Nephron (organoid): Measurements from ENCODE around the gene SETD2.
"Not testable (repeated sequence)": the region's sequence is repeated elsewhere in the genome, so short reads cannot be mapped to it uniquely, and the experiment has no call there.

ENCODE experiments used
- H3K27ac Mint-ChIP-seq, 3 experiments: 2 replicates each; pipeline ENCODE4 v1.8.0; 2020; ENCODE audit warnings: mixed read lengths in 3 of 3, mild to moderate bottlenecking in 2 of 3, moderate library complexity in 1 of 3
- H3K27me3 Mint-ChIP-seq: 2 replicates; pipeline ENCODE4 v1.8.0; 2021; ENCODE audit warnings: low read depth, mild to moderate bottlenecking, moderate library complexity, mixed read lengths
- H3K36me3 Mint-ChIP-seq: 2 replicates; pipeline ENCODE4 v1.8.0; 2020; ENCODE audit warnings: low read depth, mixed read lengths
- H3K4me1 Mint-ChIP-seq: 2 replicates; pipeline ENCODE4 v1.8.0; 2020; ENCODE audit warnings: mixed read lengths
- H3K4me3 Mint-ChIP-seq, 3 experiments: 2 replicates each; pipeline ENCODE4 v1.8.0; 2020; ENCODE audit warnings: mild to moderate bottlenecking in 3 of 3, mixed read lengths in 3 of 3, moderate library complexity in 2 of 3
- H3K9me3 Mint-ChIP-seq: 2 replicates; pipeline ENCODE4 v1.8.0; 2020; ENCODE audit warnings: mixed read lengths
- TF ChIP-seq, protein P1 (sequence below), 3 experiments: fragments of 200-600 bp; sonication (generic); IDR thresholded peaks; one replicate each; pipeline ENCODE4 v1.5.0; 2021; ENCODE audit warnings: antibody characterized with exemption in 3 of 3; ENCODE audit not compliant: unreplicated experiment in 3 of 3

The SETD2 gene

DNA sequence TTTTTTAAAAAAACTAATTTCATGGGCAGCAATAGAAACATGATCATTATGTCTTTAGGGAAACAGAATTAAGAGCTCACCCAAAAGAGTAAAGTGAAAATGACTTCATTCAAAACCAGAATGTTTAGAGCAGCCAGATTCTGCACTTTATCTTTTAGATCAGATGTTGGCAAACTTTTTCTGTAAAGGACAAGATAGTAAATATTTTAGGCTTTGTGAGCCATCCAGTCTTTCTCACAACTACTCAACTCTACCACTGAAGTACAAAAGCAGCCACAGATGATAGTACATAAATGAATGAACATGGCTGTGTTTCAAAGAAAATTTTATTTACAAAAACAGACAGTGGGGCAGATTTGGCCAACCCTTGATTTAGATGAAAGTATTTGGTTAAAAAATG is 84.5 kb downstream of the SETD2 start:
- no peaks in the 10 kb centered on the region for H3K9me3 Mint-ChIP-seq
- TF ChIP-seq, protein P1, sequence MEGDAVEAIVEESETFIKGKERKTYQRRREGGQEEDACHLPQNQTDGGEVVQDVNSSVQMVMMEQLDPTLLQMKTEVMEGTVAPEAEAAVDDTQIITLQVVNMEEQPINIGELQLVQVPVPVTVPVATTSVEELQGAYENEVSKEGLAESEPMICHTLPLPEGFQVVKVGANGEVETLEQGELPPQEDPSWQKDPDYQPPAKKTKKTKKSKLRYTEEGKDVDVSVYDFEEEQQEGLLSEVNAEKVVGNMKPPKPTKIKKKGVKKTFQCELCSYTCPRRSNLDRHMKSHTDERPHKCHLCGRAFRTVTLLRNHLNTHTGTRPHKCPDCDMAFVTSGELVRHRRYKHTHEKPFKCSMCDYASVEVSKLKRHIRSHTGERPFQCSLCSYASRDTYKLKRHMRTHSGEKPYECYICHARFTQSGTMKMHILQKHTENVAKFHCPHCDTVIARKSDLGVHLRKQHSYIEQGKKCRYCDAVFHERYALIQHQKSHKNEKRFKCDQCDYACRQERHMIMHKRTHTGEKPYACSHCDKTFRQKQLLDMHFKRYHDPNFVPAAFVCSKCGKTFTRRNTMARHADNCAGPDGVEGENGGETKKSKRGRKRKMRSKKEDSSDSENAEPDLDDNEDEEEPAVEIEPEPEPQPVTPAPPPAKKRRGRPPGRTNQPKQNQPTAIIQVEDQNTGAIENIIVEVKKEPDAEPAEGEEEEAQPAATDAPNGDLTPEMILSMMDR (IDR thresholded peaks at IDR 0.05; ENCODE audit: unreplicated experiment in 3 of 3), result no peak

DNA sequence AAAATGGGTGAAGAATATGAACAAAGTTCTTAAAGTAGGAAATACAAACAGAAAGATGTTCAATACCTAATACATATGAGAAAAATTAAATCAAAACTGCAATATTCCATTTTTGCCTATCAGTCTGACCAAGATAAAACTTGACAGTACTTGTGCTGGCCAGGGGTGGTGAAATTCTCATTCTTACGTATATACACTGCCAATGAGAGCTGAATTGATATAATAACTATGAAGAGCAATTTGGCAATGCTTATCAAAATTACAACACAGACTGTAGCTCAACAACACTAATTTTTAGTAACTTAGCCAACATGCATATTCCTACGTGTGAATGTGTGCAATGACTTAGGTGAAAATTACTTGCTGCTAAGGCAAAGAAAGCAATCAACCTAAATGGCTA is 90.2 kb downstream of the SETD2 start:
- H3K4me1 Mint-ChIP-seq, result no peaks in the 10 kb centered on the region
- no peak overlapping the region for H3K4me3 Mint-ChIP-seq
- TF ChIP-seq, protein P1 (IDR thresholded peaks at IDR 0.05; ENCODE audit: unreplicated experiment in 3 of 3), result no peak
- peaks cover 47% of the 10 kb centered on the region for H3K36me3 Mint-ChIP-seq
- H3K27ac Mint-ChIP-seq, result no peak overlapping the region
- H3K9me3 Mint-ChIP-seq, result no peaks in the 10 kb centered on the region
- H3K27me3 Mint-ChIP-seq, result no peaks in the 10 kb centered on the region

More for the DNA sequence above, 84.5 kb downstream of the SETD2 start:
- no peak overlapping the region for H3K4me3 Mint-ChIP-seq
- no peaks in the 10 kb centered on the region for H3K4me1 Mint-ChIP-seq
- no peak overlapping the region for H3K27ac Mint-ChIP-seq
- no peaks in the 10 kb centered on the region for H3K27me3 Mint-ChIP-seq
- H3K36me3 Mint-ChIP-seq, result peaks cover 71% of the 10 kb centered on the region

DNA sequence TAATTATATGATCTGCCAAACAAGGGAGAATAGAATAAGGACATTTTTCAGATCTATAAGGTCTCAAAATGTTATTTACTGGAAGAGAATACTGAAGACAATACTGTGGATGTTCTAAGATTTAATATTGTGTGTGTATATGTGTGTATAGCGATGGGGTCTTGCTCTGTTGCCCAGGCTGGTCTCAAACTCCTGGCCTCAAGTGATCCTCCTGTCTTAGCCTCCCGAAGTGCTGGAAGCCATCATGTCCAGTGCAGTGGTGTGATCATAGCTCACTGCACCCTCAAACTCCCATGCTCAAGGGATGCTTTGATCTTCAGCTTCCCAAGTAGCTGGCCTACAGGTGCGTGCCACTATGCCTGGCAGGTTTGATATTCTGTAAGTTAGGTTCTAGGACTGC is 93.1 kb downstream of the SETD2 start:
- TF ChIP-seq, protein P1 (IDR thresholded peaks at IDR 0.05; ENCODE audit: unreplicated experiment in 3 of 3), result no peak
- no peaks in the 10 kb centered on the region for H3K9me3 Mint-ChIP-seq
- H3K4me3 Mint-ChIP-seq, result no peak overlapping the region
- H3K27me3 Mint-ChIP-seq, result no peaks in the 10 kb centered on the region
- H3K4me1 Mint-ChIP-seq, result no peaks in the 10 kb centered on the region
- peaks cover 44% of the 10 kb centered on the region for H3K36me3 Mint-ChIP-seq
- no peak overlapping the region for H3K27ac Mint-ChIP-seq

DNA sequence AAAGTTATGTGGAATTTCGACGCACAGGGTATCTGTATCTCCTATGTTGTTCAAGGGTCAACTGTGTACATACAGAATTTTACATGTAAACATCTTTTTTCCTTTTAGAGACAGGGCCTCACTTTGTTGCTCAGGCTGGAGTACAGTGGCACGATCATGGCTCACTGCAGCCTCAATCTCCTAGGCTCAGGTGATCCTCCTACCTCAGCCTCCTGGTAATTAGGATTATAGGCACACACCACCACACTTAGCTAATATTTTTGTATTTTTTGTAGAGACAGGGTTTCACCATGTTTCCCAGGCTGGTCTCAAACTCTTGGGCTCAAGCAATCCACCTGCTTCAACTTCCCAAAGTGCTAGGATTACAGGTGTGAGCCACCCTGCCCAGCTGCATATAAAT is 97.7 kb downstream of the SETD2 start:
- H3K27ac Mint-ChIP-seq, H3K9me3 Mint-ChIP-seq, H3K4me1 Mint-ChIP-seq, H3K4me3 Mint-ChIP-seq, H3K27me3 Mint-ChIP-seq: not testable (repeated sequence)
- peaks cover 64% of the 10 kb centered on the region for H3K36me3 Mint-ChIP-seq

DNA sequence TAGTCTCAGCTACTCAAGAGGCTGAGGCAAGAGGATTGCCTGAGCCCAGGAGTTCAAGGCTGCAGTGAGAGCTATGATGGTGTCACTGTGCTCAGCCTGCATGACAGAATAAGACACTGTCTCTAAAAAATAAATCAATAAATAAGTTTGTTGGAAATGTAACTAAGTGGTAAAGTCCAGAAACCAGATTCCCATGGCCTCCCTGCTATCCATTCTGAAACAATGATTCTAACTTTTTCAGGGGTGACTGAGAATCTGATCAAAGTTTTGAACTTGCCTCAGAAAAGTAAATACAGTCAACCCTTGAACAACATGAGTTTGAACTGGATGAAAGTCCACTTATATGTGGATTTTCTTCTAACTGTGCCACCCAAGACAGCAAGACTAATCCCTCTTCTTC is 98.2 kb downstream of the SETD2 start:
- H3K27ac Mint-ChIP-seq, result no peak overlapping the region
- no peaks in the 10 kb centered on the region for H3K4me1 Mint-ChIP-seq
- no peaks in the 10 kb centered on the region for H3K27me3 Mint-ChIP-seq
- no peaks in the 10 kb centered on the region for H3K9me3 Mint-ChIP-seq
- no peak overlapping the region for H3K4me3 Mint-ChIP-seq
- TF ChIP-seq, protein P1 (IDR thresholded peaks at IDR 0.05; ENCODE audit: unreplicated experiment in 3 of 3), result no peak
- H3K36me3 Mint-ChIP-seq, result peaks cover 64% of the 10 kb centered on the region

DNA sequence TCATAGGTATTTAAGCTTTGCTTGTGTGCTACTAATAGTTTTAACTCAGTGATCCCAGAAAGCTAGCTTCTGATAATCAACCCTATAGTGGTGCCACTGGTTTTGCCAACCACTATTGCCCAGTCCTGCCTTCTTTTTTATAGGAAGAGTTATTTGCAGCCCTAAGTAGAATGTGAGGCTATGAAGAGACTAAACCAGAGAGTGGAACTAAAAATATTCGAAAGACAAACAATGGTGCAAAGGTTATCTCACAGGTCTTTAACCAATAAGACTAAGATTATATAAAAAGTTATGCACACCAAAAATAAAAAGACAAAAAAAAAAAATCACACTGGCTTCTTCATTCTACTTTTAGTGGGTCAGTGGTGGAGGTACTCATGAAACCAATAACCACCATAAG is 98.9 kb downstream of the SETD2 start:
- Mint-ChIP-seq H3K27me3 (no peaks in the 10 kb centered on the region), H3K36me3 (peaks cover 66% of the 10 kb centered on the region), H3K4me3 (no peak overlapping the region), H3K4me1 (no peaks in the 10 kb centered on the region), H3K9me3 (no peaks in the 10 kb centered on the region), H3K27ac (no peak overlapping the region)
- TF ChIP-seq, protein P1 (IDR thresholded peaks at IDR 0.05; ENCODE audit: unreplicated experiment in 3 of 3), result no peak
